Fibroblast of skin of scalp (primary cell): ENCODE data around the gene GTF2E1. TPM values are rescaled to one million over a fixed set of nuclear protein-coding genes. Genes with fewer than 3 reads are reported as not detected.
"Not testable (repeated sequence)": the region's sequence is repeated elsewhere in the genome, so short reads cannot be mapped to it uniquely, and the experiment has no call there.

Source experiments
- DNase-seq: peaks from one replicate; pipeline ENCODE4 v3.0.0-alpha.2; 2013
- polyA plus RNA-seq, 2 experiments: library from polyadenylated mRNA; unstranded; fragments of 120-200 nt; gene quantifications; one replicate each; pipeline ENCODE4 v1.2.1, GENCODE V29; 2013; ENCODE audit not compliant: insufficient read length in 2 of 2

Gene GTF2E1
- polyA plus RNA-seq (2013, experiment 1 of 2; ENCODE audit: insufficient read length) = 12.4 TPM
- polyA plus RNA-seq (2013, experiment 2 of 2; ENCODE audit: insufficient read length) = 11.1 TPM

GRCh38 chr3:120742198-120742848 is at the start of gene GTF2E1, which contains the start of gene RABL3:
GTF2E1 (plus strand) TSS chr3:120742744; CDS start chr3:120750553, 7,809 bp downstream.
RABL3 (minus strand) TSS chr3:120742516; CDS start chr3:120742507, 9 bp downstream.
- DNase-seq = peak; percentile 100

GRCh38 chr3:120693439-120694171 is 48.9 kb upstream of the GTF2E1 start:
- peak; percentile 78 for DNase-seq

- DNase-seq = no peak
Observed at GRCh38 chr3:120699333-120699732, 43.2 kb upstream of the GTF2E1 start.

- DNase-seq = no peak
Observed at GRCh38 chr3:120705884-120706582, 36.5 kb upstream of the GTF2E1 start.

GRCh38 chr3:120706950-120707349 is 35.6 kb upstream of the GTF2E1 start:
- no peak for DNase-seq

GRCh38 chr3:120708408-120708807 is 34.1 kb upstream of the GTF2E1 start:
- no peak for DNase-seq

GRCh38 chr3:120710369-120710768 is 32.2 kb upstream of the GTF2E1 start:
- DNase-seq = no peak

GRCh38 chr3:120713262-120713661 is 29.3 kb upstream of the GTF2E1 start:
- no peak for DNase-seq

- not testable (repeated sequence) for DNase-seq
Observed at GRCh38 chr3:120719167-120719834, 23.2 kb upstream of the GTF2E1 start.

- peak; percentile 11 for DNase-seq
Observed at GRCh38 chr3:120726791-120727190, 15.8 kb upstream of the GTF2E1 start.

GRCh38 chr3:120730576-120731542 is 11.7 kb upstream of the GTF2E1 start:
- DNase-seq = no peak

- not testable (repeated sequence) for DNase-seq
Observed at GRCh38 chr3:120738006-120738405, 4.5 kb upstream of the GTF2E1 start.

GRCh38 chr3:120741320-120741719 is 1.2 kb upstream of the GTF2E1 start:
- no peak for DNase-seq

- DNase-seq = peak; percentile 68
Observed at GRCh38 chr3:120741837-120742197, 727 bp upstream of the GTF2E1 start.

- peak; percentile 13 for DNase-seq
Observed at GRCh38 chr3:120742849-120743365, 363 bp downstream of the GTF2E1 start.

- DNase-seq = peak; percentile 27
Observed at GRCh38 chr3:120743556-120744195, 1.1 kb downstream of the GTF2E1 start.

GRCh38 chr3:120745466-120745865 is 2.9 kb downstream of the GTF2E1 start:
- no peak for DNase-seq

- no peak for DNase-seq
Observed at GRCh38 chr3:120749843-120750242, 7.3 kb downstream of the GTF2E1 start.

- no peak for DNase-seq
Observed at GRCh38 chr3:120752230-120752629, 9.7 kb downstream of the GTF2E1 start.

- DNase-seq = no peak
Observed at GRCh38 chr3:120752865-120753264, 10.3 kb downstream of the GTF2E1 start.

- DNase-seq = no peak
Observed at GRCh38 chr3:120753810-120754209, 11.3 kb downstream of the GTF2E1 start.
